HT1080 (cell line): ENCODE results near the gene RPL23. TPM values are rescaled to one million over a fixed set of nuclear protein-coding genes. Genes with fewer than 3 reads are reported as not detected.
A peak's percentile ranks its signal among the peaks of the same experiment; 100 is the strongest.

Source experiments
- DNase-seq: peaks from one replicate; pipeline ENCODE4 v3.0.0-alpha.2; 2015; ENCODE audit warnings: low read depth
- polyA plus RNA-seq, 2 experiments: library from polyadenylated mRNA; depleted of rRNA; stranded (reverse); fragments of >200 nt; gene quantifications; 2 replicates each; pipeline ENCODE4 v1.2.3, GENCODE V29; 2015
- total RNA-seq: library from RNA; depleted of rRNA; stranded (reverse); fragments of >200 nt; shearing (Covaris generic); gene quantifications from 2 replicates; pipeline ENCODE4 v1.2.3, GENCODE V29; 2014; rRNA removed

The RPL23 gene
- total RNA-seq, result 1,772 and 2,098 TPM in 2 replicates
- 1,934 and 2,333 TPM in 2 replicates for polyA plus RNA-seq (2015; cell fraction: cytosol; rRNA removed)
- 538 and 614 TPM in 2 replicates for polyA plus RNA-seq (2015; cell fraction: nucleus; rRNA removed)

DNA sequence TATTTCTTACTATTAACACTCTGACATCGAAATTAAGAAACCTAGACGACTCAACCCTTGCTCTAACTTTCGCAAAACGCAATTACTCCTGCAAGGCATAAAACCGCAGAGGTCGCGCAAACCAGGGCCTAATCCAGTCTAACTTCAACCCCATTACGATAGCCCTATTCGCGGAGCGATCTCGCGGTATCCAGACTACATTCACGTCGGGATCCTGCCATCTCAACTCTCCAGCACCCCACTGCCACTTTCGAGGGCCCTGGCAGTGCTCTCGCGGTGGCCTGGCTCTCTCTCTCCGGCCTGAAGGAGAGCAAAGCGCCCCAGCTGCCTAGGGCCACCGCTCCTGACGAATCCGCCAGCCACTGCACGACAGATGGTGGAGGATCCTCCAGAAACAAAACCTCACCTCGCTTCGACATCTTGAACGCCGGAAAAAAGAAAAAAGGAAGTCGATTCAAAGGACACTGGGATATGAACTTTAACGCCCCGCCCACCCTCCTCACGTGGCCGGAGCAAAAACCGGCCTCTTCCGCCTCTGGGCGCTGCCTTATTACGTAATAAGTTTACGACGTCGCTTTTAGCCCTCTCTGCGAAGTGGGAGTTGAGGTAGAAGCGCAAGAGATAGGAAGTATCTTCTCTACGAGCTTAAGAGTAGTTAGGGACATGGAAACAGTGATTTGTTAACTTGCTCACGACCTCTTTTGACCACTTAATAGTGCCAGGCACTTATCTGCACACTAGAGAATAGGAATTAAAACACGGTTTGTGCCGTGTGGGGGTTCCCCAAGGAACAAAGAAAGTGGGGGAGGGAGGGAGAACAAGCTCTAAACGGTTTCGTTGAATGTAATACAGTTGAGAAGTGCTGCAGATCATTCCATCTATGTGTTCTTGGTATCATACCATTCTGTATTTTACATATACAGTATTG is at the start of gene RPL23:
Gene RPL23, minus strand, starts transcription at position 430 of the 928 bp plus-strand sequence. Its CDS starts 11 bp downstream, at position 419.
- DNase-seq, result peak; percentile 95

DNA sequence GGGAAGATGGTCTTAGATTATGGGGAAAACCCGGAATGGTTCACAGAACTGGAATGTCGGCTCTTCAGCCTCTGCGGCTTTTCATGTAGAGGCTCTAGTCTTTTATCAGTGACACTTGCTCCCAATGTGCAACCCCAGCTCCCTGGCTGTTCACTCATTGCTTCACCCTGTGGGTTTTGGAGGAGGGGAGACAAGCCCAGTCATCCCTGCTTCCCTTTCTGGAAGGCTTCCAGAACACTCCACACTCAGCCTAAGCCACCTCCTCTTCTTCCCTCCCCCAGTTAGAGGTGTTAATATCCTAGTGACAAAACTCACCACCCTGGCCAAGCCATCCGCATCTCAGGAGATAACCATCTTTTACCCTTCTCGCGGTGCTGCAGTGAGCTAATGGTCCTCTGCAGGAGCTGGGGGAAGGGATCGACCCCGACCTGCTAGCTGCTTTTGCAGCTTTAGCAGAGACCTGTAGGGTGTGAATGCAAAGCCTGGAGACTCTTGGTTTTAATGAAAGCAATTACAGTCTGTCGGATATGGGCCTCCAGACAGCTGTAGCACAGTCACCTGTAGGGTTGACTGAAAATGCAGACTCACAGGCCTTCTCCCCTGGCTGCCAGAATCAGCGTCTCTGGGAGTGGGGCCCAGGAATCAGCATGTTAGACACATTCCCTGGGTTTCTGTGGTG is 47.6 kb upstream of the RPL23 start:
- peak; percentile 99 for DNase-seq

DNA sequence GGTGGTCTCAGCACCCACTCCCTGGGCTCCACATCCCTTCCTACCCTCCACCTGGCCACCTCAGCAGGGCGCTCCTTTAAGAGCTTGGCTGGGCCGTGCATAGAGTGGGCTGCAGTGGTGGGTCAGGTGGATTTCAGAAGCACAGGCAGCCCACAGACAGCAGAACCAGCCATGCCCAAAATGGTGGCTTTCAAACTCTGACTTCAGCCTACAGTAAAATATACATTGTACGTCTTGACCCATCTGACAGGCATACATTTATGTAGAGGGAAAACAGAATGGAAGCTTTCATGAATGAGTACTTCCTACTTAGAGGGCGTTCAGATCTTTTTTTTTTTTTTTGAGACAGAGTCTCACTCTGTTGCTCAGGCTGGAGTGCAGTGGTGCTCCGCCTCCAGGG is 45.9 kb upstream of the RPL23 start:
- DNase-seq, result no peak

DNA sequence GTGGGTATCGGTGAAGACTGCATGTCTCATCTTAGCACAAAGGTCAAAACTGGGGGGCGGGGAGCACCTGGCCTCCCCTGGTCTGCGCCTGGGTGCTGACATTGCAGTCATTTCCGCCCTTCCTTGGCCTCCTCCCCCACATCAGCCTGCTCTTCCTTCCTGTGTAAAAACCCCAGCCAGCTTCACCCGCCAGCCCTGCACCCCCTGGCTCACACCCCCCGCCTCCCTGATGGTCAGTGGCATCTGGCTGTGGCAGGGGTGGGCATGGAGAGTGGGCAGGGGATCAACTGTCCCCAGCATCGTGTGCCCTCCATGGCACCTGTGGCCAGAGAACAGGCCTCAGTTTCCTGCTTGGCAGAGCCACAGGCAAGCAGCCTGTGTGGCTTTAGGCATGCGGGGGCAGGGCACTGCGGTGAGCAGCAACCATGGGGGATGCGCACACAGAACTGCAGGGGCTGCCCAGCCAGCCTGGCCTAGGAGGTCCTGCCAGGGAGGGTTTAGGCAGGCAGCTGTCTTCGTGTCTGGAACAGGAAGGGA is 45.4 kb upstream of the RPL23 start:
- DNase-seq, result peak; percentile 79

DNA sequence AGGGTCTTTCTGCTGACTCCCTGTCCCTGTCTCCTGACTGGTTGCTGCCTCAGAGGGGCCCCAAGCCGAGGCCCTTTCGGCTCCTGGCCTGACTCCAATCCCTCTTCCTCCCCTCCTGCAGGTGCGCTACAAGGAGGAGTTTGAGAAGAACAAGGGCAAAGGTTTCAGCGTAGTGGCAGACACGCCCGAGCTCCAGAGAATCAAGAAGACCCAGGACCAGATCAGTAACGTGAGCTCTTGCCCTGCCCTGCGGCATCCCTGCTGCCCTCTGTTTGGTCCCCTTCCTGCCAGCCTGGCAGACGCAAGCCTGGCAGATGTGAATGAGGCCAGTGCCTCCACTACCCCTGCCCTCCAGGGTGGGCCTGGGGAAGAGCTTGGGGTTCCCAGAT is 44.8 kb upstream of the RPL23 start:
- DNase-seq, result no peak

DNA sequence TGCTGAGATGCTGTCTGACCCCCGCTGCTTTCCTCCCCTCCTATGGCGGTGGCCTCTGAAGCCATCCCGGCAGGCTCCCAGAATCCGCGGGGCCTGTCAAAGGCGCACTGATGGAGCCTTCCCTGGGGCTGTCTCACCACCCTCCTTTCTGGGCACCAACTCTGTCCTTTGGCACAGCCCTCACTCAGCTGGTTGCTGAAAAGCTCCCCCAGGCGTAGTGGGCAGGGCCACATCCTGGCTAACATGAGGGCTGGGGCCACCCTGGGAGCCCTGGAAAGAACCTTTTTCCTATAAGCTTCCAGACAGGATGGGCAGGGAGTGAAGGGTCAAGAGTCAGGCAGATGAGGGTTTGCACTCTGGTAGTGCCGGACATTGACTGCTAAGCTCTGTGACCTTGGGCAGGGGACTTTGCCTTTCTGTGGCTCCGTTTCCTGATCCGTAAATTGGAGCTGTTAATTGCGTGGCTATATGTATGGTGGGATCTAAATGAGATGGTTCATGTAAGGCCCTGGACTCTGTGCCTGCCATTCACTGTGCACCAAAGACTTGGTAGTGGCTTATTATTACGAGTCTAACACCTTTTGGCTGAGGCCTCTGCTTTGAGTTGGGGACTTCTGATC is 44.3 kb upstream of the RPL23 start:
- DNase-seq, result no peak

DNA sequence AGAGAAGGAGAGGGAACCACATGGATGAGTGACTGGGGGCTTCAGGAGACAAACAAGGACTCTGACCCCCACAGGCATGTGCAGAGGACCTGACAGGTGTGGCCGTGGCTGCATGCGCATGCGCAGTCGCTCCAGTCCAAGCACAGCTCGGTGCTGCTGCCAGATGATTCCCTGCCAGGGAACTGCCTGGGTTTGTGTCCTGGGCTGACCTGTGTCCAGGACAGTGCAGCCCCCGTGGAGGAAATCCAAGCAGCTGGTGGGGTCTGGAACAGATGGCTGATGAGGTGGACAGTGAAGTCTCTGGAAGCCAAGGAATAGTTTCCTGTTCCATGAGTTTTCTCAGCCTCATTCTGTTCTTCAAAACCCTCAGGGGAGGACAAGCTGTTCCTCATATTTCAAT is 43.7 kb upstream of the RPL23 start:
- DNase-seq, result no peak

DNA sequence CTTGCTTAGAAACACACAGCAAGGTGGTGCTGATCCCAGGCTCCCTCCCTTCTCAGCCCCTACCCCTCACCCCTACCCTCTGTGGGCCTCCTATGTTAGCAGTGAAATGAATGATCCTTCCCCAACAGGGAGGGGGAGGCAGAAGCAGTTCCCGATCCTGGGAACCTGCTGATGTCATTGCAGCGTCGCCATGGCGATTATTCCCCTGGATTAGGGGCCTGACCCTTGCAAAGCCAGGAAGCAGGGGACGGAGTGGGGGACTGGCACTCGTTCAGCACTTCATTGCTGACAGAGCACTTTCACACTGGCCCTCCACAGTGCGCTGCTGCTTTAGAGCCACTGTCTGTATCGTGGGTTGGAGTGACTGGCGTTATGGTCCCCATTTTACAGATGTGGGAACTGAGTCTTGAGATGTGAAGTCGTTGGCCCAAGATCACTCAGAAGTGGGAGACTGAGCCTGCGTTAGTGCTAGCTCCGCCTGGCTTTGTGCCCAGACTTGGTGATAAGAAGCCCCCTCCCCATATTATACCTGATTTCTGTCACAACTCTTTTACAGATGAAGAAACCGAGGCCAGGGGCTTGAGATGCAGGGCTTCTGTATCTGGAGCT is 42.9 kb upstream of the RPL23 start:
- DNase-seq, result no peak

DNA sequence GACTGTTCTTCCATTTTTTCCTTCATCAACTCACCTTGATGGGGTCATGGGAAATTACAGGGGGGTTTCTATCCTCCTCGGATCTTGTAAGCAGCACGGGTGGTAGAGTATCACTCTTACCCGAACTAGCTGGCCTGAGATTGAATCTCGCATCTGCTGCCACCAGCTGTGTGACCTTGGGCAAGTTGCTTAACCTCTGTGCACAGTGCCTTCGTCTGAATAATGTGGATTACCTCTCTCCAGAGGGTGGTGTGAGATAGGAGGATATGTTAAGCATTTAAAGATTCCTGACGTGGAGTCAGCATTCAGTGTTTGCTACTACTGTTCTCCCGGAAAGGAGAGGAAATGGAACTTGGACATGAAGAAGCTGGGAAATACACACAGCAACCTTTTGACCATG is 40.8 kb upstream of the RPL23 start:
- no peak for DNase-seq

DNA sequence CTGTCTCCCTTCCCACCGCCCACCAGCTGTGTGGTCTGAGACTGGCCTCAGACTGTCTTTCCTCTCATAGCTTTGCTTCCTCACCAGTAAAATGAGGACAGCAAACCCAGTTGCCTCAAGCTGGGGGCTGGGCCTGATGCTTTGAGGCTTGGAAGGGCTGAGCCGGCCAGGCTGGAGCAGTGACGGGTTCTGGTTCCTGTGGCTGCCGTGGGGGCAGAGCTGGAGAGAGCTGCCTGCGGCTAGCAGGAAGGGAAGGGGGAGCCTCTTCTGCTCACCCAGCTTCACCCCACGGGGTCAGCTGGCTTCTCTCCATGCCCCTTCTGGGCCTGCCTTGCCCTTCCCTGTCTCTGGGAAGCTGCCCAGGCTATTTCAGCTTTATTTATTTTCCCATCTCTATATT is 40.1 kb upstream of the RPL23 start:
- no peak for DNase-seq

DNA sequence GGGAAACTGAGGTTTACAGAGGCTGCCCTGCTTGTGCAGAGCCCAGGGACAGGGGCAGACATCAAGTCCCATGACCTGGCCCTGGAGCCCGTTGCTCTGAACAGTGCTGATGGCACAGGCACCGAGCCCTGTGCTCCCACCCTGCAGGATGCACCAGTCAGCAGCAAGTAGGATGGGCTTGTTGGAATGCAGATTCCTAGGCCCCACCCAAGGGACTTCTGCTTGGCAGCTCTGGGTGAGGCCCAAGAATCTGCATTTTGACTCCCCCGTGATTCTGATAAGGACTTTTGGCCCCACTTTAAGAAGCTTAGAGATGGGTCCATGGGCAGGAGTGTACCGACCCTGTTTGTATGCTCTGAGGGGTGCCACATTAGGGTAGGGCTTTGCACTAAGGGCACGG is 39.6 kb upstream of the RPL23 start:
- no peak for DNase-seq

DNA sequence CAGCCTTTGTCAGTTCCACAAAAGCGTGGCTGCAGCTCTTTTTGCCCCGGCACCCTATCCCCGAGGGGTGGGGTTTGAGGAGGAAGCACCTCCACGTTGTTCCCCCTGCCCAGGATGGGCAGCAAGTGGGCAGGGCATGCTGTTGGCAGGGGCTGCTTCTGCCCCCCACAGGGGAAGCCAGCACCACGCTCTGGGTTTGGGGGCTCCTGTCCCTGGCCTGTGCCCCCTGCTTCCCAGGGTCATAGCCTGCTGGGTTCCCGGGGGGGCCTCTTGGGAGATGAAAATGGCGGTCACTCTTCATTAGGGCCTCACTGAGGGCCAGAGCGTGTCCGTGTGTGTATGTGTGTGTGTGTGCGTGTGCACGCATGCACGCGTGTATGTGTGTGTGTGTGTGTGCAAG is 39.1 kb upstream of the RPL23 start:
- DNase-seq, result no peak

DNA sequence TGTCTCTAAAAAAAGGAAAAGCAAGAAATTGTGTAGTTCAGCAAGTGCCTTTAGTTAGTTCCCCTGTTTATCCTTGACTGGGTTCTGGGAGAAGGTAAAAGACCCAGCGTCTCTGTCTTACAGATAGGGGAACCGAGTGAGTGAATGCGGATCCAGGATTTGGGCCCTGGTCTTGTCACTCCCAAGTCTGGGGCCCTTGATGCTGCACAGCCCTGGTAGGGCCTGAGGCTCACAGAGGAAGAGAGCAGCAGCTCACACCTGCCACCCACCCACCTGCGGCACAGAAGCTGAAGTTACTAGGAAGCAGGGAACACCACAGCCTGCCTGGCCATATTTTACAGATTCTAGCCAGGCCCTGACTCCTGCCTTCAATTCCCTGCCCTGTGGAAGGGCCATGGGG is 38.6 kb upstream of the RPL23 start:
- no peak for DNase-seq

DNA sequence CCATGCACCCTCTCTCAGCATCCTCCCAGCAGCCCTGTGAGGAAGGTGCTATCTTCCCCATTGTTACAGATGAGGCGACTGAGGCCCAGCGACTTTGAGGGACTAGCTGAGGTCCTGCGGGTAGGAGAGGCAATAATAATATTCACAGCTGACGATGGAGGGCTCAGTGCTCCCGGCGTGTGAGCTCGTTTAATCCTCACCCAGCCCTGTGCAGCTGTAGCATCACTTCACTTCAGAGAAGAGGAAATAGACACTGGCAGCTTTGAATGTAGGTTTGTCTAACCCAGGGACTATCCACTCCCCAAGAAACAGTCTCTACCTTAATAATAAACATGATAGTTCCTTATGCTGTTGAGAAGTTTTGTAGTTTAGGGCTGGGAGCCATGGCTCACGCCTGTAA is 37.9 kb upstream of the RPL23 start:
- DNase-seq, result no peak

DNA sequence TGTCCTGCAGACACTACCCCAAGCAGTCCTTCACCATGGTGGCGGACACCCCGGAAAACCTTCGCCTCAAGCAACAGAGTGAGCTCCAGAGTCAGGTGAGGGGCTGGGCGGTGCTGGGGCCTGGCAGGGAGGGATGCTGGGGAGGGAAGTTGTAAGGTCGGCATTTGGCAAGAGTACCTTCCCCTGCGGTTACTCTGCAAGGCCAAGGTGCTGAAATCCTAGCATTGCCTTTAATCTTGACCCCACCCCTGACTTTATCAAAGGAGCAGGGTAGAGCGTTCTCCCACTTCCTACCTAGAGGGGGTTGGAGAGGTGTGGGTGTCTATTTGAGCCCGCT is 36.9 kb upstream of the RPL23 start:
- DNase-seq, result no peak

DNA sequence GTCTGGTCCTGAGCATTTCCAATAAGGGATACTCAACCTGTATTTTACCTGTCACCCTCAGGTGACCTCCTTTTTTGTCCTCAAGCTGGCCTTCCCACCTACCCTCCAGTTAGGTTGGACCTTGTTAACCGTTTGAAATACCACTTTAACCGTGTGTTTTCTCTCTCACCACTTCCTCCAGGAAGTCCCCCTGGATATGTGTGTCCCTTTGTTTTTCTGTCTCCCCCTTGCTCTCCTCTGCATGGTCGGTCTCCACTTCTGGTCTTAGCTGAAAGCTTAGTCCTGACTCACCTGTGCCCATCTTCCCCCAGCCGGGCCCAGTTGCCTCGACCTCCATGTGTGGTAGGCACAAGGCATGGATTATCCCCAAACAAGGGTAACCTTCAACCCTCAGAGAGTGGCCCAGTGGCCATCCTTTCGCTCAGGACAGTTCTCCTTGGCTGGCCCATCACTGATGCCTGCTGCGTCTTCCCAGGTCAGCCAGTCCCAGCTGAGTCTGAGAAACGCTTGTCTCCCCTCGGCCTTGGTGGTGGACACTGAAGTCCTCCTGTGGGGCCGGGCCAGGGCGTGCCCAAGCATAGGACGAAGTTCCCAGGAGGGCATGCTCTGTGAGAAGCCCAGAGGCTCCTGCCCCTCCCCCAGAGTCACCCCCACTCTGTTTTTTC is 36.4 kb upstream of the RPL23 start:
- DNase-seq, result no peak

DNA sequence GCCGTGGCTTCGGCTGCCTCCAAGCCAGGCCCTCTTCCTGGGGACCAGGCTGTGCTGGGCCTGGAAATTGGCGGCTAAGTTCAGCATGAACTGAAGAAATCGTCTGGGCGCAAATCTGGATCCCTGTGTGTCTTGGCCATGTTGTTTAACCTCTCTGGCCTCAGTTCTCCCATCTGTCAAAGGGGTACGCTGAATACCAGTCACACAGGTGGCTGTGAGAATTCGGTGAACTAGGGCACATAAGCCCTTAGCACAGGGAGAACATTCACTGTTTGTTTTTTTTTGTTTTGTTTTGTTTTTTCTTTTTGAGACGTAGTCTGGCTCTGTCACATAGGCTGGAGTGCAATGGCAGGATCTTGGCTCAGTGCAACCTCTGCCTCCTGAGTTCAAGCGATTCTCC is 35.3 kb upstream of the RPL23 start:
- no peak for DNase-seq

DNA sequence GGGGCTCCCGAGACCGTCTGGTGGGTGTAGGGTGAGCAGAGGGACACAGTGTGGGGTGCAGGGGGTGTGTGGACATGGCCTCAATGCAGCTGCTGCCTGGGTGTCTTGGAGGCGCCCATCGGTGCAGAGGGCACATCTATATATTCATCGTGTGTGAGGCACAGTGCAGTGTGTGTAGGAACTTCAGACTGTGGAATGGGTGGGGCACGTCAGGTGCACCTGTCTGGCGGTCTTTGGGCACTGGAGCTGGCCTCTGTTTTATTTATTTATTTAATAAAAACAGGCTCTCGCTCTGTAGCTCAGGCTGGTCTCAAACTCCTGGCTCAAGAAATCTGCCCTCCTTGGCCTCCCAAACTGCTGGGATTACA is 33.1 kb upstream of the RPL23 start:
- DNase-seq, result no peak

DNA sequence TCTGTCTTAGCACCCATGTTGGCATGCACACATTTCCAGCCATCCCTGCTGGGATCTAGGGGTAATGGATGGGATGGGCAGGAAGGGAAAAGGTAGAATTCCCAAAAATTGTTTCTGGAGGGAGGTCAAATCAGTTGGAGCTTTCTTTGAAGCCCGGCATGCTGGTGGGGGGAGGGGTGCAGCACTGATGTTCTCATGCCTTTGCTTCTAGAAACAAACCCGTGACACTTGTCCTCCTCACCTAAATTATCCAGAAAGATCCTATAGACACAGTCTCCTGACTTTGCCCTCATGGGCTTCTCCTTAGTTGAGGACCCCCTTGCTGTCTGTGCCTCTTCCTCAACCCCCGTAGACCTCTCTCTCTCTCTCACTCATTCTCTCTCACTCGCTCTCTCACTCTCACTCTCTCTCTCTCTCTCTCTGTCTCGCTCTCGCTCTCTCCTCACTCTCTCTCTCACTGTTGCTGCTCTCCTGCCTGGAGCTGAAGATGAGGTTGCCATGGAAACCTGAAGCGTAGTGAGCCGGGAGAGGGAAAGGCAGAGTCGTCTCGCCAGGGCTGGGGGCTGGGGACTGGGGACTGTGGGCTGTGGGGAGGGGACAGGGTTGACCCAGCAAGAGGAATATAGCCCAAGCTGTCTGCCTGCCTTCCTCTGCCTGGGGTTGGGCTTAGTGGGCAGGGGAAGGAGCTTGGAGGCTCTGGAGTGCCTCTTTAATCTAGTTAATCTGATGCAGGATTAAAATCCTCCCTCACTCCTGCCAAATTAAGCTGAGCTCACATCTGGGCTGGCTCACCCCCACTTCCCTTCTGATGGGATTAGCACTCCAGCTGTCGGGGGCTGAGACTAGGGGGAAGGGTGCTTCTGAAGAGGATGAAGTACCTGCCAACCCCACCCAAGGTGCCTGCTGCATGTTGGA is 32.5 kb upstream of the RPL23 start:
- no peak for DNase-seq
